Stimulated activated CD8-positive, alpha-beta memory T cell treated with anti-CD3 and anti-CD28 coated beads, Interleukin-4, amount 100 ng/mL, for 24 hours (primary cell): ENCODE results near the gene RBM19.

Experiments used
- DNase-seq: peaks from one replicate; pipeline ENCODE4 v3.0.0-alpha.2; 2020; ENCODE audit warnings: low read depth

RBM19 gene

DNA sequence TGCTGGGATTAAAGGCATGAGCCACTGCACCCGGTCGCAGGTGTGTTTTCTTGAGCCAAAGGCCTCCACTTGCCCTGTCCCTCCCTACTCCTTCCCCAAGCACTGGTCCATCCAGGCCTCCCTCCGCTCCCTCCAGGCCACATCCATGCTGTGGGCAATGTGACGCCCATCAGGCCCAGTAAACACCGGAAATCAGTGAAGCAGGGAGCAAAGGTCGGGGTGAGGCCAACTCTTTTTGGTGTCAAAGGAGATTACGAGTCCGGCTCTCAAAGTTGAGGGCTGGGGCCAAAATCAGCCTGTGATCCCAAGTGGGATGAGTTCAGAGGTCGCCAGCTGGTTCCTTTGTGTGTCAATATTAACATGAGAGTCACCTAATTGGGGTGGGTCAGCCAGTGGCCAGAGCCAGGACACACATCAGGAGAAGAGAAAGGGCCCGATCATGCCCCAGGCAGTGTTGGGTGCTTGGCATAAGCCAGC lies 195.7 kb downstream of the RBM19 start:
- no peak for DNase-seq

- DNase-seq: no peak
These were observed 196.8 kb downstream of the RBM19 start for GRCh38 chr12:113769305-113769704.

DNA sequence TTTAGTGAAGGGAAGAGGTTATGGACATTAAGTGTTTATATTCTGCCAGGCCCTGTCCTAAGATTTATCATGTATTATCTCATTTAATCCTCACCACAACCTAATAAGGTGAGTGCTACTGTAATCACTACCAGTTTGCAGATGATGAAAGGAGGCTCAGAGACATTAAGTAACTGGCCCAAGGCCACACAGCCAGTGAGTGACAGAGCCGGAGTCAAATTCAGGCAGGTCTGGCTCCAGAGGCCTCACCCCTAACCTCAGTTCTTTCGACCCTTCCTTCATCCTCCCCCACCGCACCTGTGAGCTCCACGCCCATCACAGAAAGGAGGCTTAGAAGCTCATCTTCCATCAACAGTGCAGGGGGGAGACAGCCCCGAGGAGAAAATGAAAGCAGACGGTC lies 197.3 kb downstream of the RBM19 start:
- no peak for DNase-seq

DNA sequence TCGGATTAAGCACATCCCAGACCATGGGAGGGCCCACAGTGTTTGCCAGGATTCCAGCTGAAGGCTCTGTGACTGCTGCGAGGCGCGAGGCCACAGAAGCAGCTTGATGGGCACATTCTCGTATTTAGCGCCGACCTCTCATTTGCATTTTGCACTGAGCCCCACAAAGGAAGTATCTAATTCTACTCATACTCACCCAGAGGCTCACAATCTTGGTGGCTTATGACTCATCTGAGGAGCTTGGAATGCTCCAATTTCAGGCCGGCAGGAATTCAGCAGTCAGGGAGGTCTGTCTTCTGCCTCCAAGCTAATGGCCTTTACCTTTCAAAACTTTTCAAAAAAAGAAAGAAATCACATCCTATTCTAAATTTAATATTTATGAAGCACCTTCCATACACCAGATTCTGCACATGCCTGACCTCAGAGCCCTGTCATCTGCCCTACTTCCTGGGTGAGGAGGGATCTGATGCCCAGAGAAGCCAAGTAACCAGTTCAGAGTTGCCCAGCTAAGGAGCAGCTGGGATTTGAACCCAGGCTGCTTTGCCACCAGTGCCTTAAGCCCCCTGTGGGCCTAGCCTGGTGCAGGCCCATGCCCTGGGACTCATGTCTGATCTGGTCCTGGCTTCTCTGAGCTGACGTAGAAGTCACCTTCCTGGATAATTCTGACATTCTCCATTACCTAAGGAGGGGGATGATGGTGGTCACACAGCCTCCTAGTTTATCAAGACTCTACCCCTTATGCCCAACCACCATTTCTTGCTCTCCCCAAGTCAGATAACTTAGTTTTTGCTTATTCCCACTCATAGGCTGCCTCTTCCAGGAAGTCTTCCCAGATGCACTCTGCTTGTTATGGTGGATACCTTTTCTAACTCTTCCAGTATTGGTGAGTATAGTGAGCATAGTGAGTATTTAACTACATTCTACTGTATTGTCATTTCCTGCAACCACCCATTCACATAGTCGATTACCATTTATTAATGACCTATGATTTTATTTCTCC lies 198.9 kb downstream of the RBM19 start:
- DNase-seq: no peak
